PC-9 (cell line): ENCODE data around the gene EDN2. TPM values are rescaled to one million over a fixed set of nuclear protein-coding genes. Genes with fewer than 3 reads are reported as not detected.
A peak's percentile ranks its signal among the peaks of the same experiment; 100 is the strongest.

Experiments used
- BruUV-seq: library from RNA; stranded (reverse); fragments of 400-500 nt; replicated peaks from 2 replicates; lab custom pipeline; 2021; lab: Mats Ljungman, UMichigan
- CTCF ChIA-PET: fragments of 300-600 bp; sonication (Branson Sonifier 250); formaldehyde crosslinking; loops from one replicate; lab custom pipeline; 2022; ENCODE audit warnings: antibody characterized with exemption; lab: Charles Lee
- POLR2A ChIA-PET: fragments of 300-600 bp; sonication (Branson Sonifier 250); formaldehyde crosslinking; loops from one replicate; lab custom pipeline; 2022; ENCODE audit warnings: antibody characterized with exemption; ENCODE audit not compliant: unreplicated experiment; lab: Charles Lee
- DNase-seq, 2 experiments: peaks; one replicate each; pipeline versions ENCODE4 v3.0.0 to v3.0.0-alpha.2; 2015 to 2022; ENCODE audit warnings: mixed read lengths in 1 of 2
- H2AFZ ChIP-seq: fragments of 200-600 bp; sonication (generic); 2 replicates; pipeline ENCODE4 v1.8.1; 2017; ENCODE audit warnings: antibody characterized with exemption
- H3F3A ChIP-seq: fragments of 200-600 bp; sonication (generic); 2 replicates; pipeline ENCODE4 v1.8.1; 2017; ENCODE audit warnings: antibody characterized with exemption, mild to moderate bottlenecking, low read depth; ENCODE audit not compliant: insufficient read depth
- H3K27ac ChIP-seq: fragments of 200-600 bp; sonication (generic); 2 replicates; pipeline ENCODE4 v1.6.1; 2016; ENCODE audit warnings: mixed run types
- H3K27me3 ChIP-seq: fragments of 200-600 bp; sonication (generic); 2 replicates; pipeline ENCODE4 v1.6.1; 2016; ENCODE audit warnings: low read depth, mixed run types; ENCODE audit not compliant: insufficient read depth
- H3K36me3 ChIP-seq: fragments of 200-600 bp; sonication (generic); 2 replicates; pipeline ENCODE4 v1.6.1; 2016; ENCODE audit warnings: low read depth, mixed run types
- H3K4me1 ChIP-seq: fragments of 200-600 bp; sonication (generic); replicated peaks from 2 replicates; pipeline ENCODE4 v1.6.1; 2016; ENCODE audit warnings: mixed run types; ENCODE audit not compliant: insufficient read depth
- H3K4me2 ChIP-seq: fragments of 200-600 bp; sonication (generic); 2 replicates; pipeline ENCODE4 v1.6.1; 2017; ENCODE audit warnings: mixed run types
- H3K4me3 ChIP-seq: fragments of 200-600 bp; sonication (generic); 2 replicates; pipeline ENCODE4 v1.6.1; 2016; ENCODE audit warnings: mixed run types
- H3K79me2 ChIP-seq: fragments of 200-600 bp; sonication (generic); 2 replicates; pipeline ENCODE4 v1.6.1; 2017; ENCODE audit warnings: low read depth, mixed run types
- H3K9me2 ChIP-seq: fragments of 200-600 bp; sonication (generic); 2 replicates; pipeline ENCODE4 v1.8.1; 2017; ENCODE audit warnings: mild to moderate bottlenecking; ENCODE audit not compliant: insufficient read depth
- H3K9me3 ChIP-seq: fragments of 200-600 bp; sonication (generic); 2 replicates; pipeline ENCODE4 v1.8.1; 2016; ENCODE audit warnings: low read depth; ENCODE audit not compliant: insufficient read depth
- H4K20me1 ChIP-seq: fragments of 200-600 bp; sonication (generic); 2 replicates; pipeline ENCODE4 v1.8.1; 2017; ENCODE audit not compliant: insufficient read depth
- CTCF ChIP-seq: fragments of 200-600 bp; sonication (generic); conservative IDR thresholded peaks from 2 replicates; pipeline ENCODE4 v1.6.1; 2017; ENCODE audit warnings: mixed run types, antibody characterized with exemption, mild to moderate bottlenecking, moderate library complexity
- EZH2 ChIP-seq: fragments of 200-600 bp; sonication (generic); IDR thresholded peaks from 2 replicates; pipeline ENCODE4 v1.8.0; 2017; ENCODE audit warnings: antibody characterized with exemption, low read depth
- intact Hi-C: fragments of 100-400 bp; cut with micrococcal nuclease; formaldehyde crosslinking; loops from one replicate; pipeline ENCODE4 v1.10.0; 2022; ENCODE audit not compliant: unreplicated experiment
- total RNA-seq: library from RNA; stranded (reverse); gene quantifications from 2 replicates; pipeline ENCODE4 v1.2.3, GENCODE V29; 2021

Gene EDN2
- total RNA-seq, 1 experiment from 2014 or later, result 0.48 TPM

- no peaks in the 10 kb centered on the region for H4K20me1 ChIP-seq
- no peaks in the 10 kb centered on the region for H3K79me2 ChIP-seq
- ChIA-PET POLR2A (interaction anchor here (1.0 kb wide), 1 partner anchor 31 kb away, joined by 5 read pairs; no protein-coding TSS in a partner anchor), CTCF (interaction anchor here (0.5 to 2.5 kb wide), 4 partner anchors 9 to 470 kb away, joined by 3 to 12 read pairs (median 8); no protein-coding TSS in a partner anchor)
- no peaks in the 10 kb centered on the region for H3K9me2 ChIP-seq
- H3K4me2 ChIP-seq, result peak overlapping the region; percentile 63
- intact Hi-C loops, result loop anchor here (2.0 to 5.0 kb wide), 2 partner anchors 15 to 33 kb away; no protein-coding TSS in a partner anchor
- BruUV-seq, result no TSS peak
- no peaks in the 10 kb centered on the region for H3K36me3 ChIP-seq
- no peak overlapping the region for H2AFZ ChIP-seq
- H3K4me3 ChIP-seq, result no peak overlapping the region
- TF ChIP-seq EZH2, result no peak
- no peak for TF ChIP-seq CTCF
- H3K9me3 ChIP-seq, result no peaks in the 10 kb centered on the region
- H3F3A ChIP-seq, result peaks cover 4% of the 10 kb centered on the region; the same call in 1 of the 2 replicates
- H3K27me3 ChIP-seq, result no peaks in the 10 kb centered on the region
- no peak for DNase-seq
- no peak overlapping the region for H3K27ac ChIP-seq
- peaks cover 27% of the 10 kb centered on the region for H3K4me1 ChIP-seq
Observed at GRCh38 chr1:41483960-41484401, 502 bp downstream of the EDN2 start.

- H3K27me3 ChIP-seq, result no peaks in the 10 kb centered on the region
- ChIA-PET POLR2A (interaction anchor here (0.6 kb wide), 1 partner anchor 32 kb away, joined by 4 read pairs; no protein-coding TSS in a partner anchor), CTCF (interaction anchor here (0.6 to 2.5 kb wide), 4 partner anchors 10 to 50 kb away, joined by 3 to 9 read pairs (median 7); no protein-coding TSS in a partner anchor)
- H3F3A ChIP-seq, result peaks cover 4% of the 10 kb centered on the region; the same call in 1 of the 2 replicates
- no peak overlapping the region for H2AFZ ChIP-seq
- no peak for DNase-seq
- H3K9me3 ChIP-seq, result no peaks in the 10 kb centered on the region
- no peak overlapping the region for H3K27ac ChIP-seq
- no peaks in the 10 kb centered on the region for H3K9me2 ChIP-seq
- TF ChIP-seq CTCF (no peak), EZH2 (no peak)
- H3K4me2 ChIP-seq, result no peak overlapping the region
- H3K4me3 ChIP-seq, result no peak overlapping the region
- H3K79me2 ChIP-seq, result no peaks in the 10 kb centered on the region
- no peaks in the 10 kb centered on the region for H3K36me3 ChIP-seq
- BruUV-seq, result no TSS peak
- H4K20me1 ChIP-seq, result no peaks in the 10 kb centered on the region
- H3K4me1 ChIP-seq, result peaks cover 27% of the 10 kb centered on the region
- intact Hi-C loops, result loop anchor here (5.0 kb wide), 1 partner anchor 34 kb away; no protein-coding TSS in a partner anchor
Observed at GRCh38 chr1:41483001-41483850, 1.3 kb downstream of the EDN2 start.

GRCh38 chr1:41482001-41482765 lies 2.3 kb downstream of the EDN2 start:
- Histone ChIP-seq H3K27me3 (no peaks in the 10 kb centered on the region), H3K9me3 (no peaks in the 10 kb centered on the region), H3K4me3 (no peak overlapping the region), H3F3A (peaks cover 4% of the 10 kb centered on the region; the same call in 1 of the 2 replicates), H3K36me3 (no peaks in the 10 kb centered on the region), H3K27ac (no peak overlapping the region), H3K4me2 (no peak overlapping the region), H3K79me2 (no peaks in the 10 kb centered on the region), H2AFZ (no peak overlapping the region), H4K20me1 (no peaks in the 10 kb centered on the region), H3K4me1 (peaks cover 27% of the 10 kb centered on the region), H3K9me2 (no peaks in the 10 kb centered on the region)
- TF ChIP-seq CTCF (no peak), EZH2 (no peak)
- ChIA-PET POLR2A (interaction anchor here (0.6 kb wide), 2 partner anchors 33 to 34 kb away, joined by 3 to 4 read pairs; no protein-coding TSS in a partner anchor), CTCF (interaction anchor here (0.6 to 2.5 kb wide), 5 partner anchors 10 to 49 kb away, joined by 3 to 9 read pairs (median 5); no protein-coding TSS in a partner anchor)
- intact Hi-C loops, result loop anchor here (5.0 kb wide), 1 partner anchor 35 kb away; no protein-coding TSS in a partner anchor
- peak in 1 of 2 experiments; percentile 88 for DNase-seq
- BruUV-seq, result no TSS peak
